GM12892 (cell line): ENCODE results near the gene GPR34.

Source experiments
- POLR2A ChIP-seq: IDR thresholded peaks from 2 replicates; pipeline ENCODE4 v1.6.1; 2011; ENCODE audit warnings: low read depth, low read length, control low read depth
- POLR2AphosphoS5 ChIP-seq: IDR thresholded peaks from 2 replicates; pipeline ENCODE4 v1.6.1; 2011; ENCODE audit warnings: low read depth, low read length, control low read depth

DNA sequence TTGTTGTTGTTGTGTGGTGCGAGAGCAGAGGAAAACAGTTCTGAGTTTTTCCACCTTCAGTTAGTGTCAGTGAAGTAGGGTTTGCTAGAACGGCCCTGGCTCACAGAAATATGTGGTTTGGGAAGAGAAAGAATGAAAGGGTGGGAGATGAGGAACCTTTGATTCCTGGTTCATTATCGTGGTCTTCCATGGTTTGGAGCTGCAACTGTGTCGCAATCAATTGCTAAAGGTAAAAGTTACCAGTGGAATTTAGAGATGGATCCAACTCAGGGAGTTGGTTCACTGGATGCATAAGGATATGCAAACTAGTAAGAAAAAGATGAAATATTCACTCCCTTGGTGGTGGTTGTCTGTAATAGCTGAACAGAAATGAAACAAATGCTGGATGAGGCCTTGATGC lies 35.6 kb upstream of the GPR34 start:
- no peak for TF ChIP-seq POLR2A
- TF ChIP-seq POLR2AphosphoS5: no peak
